ENCODE measurements around the gene USB1. TPM values are rescaled to one million over a fixed set of nuclear protein-coding genes. Genes with fewer than 3 reads are reported as not detected.
A peak's percentile ranks its signal among the peaks of the same experiment; 100 is the strongest.

Gene USB1
- total RNA-seq, 4 donors from 2014 or later, result 18.8 to 42.5 (median 33.4) TPM

DNA sequence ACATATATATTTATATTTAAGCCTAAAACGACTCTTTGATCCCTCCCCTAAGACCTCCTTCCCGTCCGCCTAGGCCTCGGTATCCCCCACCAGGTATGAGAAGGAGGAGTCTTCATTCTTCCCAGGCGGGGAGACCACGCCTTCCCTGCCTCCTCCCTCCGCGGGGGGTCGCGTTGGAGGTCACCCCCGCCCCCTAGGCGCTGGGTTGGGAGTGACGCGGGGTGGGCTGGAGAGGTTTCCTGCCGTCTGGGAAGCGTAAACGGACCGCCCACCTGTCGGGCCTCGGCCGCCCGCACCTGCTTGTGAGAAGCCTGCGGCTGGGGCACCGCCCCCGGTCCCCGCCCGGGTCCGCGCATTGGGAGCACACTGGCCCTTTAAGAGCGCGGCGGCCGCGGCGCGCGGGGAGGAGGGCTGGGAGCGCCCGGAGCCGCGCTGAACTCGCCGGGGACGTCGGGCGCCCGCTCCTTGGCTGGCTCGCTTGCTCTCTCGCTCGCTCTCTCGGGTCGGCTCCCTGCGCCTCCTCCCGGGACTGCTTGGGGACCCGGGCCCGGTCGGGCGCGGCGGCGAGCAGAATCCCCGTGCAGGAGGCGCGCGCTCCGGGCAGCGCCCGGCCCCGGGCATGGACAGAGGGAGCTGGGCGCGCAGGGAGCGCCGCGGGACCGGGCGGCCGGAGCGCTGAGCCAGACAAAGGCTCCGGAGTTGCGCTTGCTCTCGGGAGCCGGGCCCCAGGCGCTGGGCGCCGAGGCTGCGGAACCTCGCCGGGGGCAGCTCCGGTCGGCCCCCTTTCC lies 24.3 kb downstream of the USB1 start, which contains the start of gene MMP15:
Gene MMP15 (plus strand): TSS at position 404 of the 788 bp plus-strand sequence. CDS start 597 bp downstream, outside the sequence.
- TF ChIP-seq, protein P1, sequence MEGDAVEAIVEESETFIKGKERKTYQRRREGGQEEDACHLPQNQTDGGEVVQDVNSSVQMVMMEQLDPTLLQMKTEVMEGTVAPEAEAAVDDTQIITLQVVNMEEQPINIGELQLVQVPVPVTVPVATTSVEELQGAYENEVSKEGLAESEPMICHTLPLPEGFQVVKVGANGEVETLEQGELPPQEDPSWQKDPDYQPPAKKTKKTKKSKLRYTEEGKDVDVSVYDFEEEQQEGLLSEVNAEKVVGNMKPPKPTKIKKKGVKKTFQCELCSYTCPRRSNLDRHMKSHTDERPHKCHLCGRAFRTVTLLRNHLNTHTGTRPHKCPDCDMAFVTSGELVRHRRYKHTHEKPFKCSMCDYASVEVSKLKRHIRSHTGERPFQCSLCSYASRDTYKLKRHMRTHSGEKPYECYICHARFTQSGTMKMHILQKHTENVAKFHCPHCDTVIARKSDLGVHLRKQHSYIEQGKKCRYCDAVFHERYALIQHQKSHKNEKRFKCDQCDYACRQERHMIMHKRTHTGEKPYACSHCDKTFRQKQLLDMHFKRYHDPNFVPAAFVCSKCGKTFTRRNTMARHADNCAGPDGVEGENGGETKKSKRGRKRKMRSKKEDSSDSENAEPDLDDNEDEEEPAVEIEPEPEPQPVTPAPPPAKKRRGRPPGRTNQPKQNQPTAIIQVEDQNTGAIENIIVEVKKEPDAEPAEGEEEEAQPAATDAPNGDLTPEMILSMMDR (IDR thresholded peaks at IDR 0.05), result no peak
- ATAC-seq (ENCODE audit: low FRiP score) (peak; percentile 62), DNase-seq (ENCODE audit: low spot score) (no peak)

DNA sequence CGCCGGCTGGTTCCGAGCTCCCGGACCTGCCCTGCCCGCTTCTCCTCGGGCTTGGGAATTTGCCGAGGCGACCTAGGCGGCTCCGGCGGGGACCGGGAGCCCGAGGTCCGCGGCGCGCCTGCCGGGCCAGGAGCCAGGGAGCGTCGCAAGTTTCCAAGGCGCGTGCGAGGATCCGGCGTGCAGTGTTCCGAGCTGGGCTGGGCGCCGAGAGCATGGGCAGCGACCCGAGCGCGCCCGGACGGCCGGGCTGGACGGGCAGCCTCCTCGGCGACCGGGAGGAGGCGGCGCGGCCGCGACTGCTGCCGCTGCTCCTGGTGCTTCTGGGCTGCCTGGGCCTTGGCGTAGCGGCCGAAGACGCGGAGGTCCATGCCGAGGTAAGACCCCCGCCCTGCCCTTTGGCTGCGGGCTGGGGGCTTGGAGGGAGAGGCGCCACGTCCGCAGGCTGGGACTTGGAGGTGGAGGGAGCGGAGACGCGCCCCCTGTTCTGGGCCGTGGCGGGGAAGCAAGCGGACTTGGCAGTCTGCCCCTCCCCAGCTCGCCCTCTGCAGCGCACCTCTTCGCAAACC lies 25.0 kb downstream of the USB1 start:
- ATAC-seq (ENCODE audit: low FRiP score) (no peak), DNase-seq (ENCODE audit: low spot score) (no peak)
- TF ChIP-seq, protein P1 (IDR thresholded peaks at IDR 0.05), result no peak

DNA sequence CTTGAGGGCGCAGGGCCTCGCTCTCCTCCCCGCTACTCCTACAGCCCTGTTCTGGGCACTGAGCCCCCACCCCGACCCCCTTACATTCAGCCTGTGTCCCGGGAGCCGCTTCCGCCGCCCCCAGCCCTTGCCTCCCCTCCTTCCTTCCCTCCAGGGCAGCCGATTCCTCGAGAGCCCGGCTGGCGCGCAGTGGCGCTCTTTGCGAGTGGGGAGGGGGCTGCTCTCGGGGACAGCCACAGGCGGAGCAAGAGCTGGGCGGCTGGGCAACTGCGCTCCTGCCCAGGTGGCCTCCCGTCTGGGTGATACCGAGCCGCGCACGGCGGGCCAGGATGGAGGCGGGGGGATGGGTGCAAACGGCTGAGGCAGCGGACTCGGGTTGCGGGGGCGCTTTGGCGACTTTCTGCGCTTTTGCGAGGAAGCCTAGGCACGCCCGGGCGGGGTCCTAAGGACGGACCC lies 25.5 kb downstream of the USB1 start:
- TF ChIP-seq, protein P1 (IDR thresholded peaks at IDR 0.05), result no peak
- no peak for ATAC-seq (ENCODE audit: low FRiP score)
- no peak for DNase-seq (ENCODE audit: low spot score)

DNA sequence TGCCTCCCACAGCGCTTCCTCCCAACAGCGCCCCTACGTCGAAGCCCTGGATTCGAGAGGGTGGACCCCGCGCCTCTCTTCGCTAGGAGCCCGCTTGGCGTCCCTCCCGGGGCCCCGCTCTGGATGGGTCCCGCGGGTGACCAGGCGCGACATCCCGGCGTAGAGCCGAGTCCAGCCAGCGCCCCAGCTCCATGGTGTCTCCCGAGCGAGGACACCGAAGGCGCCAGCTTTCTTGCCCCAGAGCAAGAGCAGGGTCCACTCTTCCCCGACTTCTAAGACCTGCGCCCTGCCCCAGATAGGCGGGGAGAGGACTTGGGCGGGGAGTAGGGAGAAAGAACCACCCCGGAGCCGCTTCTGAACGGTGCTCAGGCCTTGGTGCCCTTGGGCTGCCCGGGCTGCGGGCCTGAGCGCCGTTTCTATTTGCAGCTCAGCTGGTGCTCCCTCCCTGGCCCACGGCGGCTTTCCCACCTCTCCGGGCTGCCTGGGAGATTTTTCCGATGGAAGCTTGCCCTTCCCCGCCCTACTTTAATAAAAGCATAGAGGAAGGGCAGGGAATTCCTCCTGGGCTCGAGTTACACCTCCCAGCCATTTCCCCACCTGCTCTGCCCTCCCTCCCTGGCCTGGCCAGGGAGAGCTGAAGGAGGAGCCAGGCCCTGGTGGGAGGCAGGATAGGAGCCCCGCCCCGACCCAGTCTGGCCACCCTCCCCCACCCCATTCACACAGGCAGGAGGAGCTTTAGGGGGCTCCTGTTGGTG lies 26.1 kb downstream of the USB1 start:
- ATAC-seq (ENCODE audit: low FRiP score), result peak; percentile 61
- no peak for DNase-seq (ENCODE audit: low spot score)

DNA sequence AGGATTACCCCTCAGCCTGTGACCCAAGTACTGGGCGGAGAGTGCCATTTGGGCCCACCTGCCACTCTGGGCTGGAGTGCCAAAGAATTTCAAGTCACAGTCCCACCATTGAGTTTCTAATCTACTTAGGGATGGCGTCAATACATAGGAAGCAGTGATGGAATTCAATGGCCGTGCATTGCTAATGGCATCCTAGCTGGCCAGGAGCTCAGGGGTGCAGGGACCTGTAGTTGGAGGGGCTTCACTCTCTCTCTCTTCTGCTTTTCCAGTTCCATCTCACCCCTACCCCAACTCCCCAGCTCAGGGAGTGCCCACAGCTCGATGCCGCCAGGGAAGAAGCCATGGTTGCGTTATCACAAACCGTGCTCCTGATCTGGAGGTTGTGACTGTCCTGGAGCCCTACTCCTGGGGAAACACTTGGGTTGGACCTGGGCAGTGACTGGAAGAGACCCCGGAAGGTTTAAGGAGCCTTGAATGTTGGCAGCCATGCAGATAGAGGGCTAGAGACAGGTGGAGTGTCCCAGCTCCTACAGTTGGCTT lies 26.8 kb downstream of the USB1 start:
- TF ChIP-seq, protein P1 (IDR thresholded peaks at IDR 0.05), result no peak
- no peak for DNase-seq (ENCODE audit: low spot score)
- ATAC-seq (ENCODE audit: low FRiP score), result no peak

More for the DNA sequence above, 26.1 kb downstream of the USB1 start:
- TF ChIP-seq, protein P1 (IDR thresholded peaks at IDR 0.05), result no peak

DNA sequence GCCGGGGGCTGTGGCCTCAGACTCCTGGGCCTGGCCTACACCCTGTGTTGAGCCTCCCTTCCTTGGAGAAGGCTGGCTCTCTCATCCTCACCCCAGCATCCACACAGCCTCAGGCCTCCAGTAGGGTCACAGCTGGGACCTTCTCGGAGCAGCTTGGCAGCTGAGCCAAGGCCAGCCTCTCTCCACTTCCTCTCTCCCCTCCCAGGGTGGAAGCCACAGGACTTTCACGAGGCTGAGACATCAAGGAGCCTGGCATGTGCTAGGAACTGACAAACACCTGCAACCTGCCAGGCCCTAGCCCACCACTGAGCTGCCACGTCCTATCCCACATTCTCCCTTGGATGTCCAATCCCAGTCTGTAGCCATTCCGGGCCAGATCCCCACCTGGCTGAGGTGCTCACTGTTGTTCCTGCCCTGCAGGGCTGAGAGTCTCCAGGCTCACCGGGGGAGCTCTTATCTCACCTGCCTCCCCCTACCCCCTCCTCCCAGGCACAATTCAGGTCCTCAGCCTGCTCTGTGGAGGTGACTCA lies 27.4 kb downstream of the USB1 start:
- TF ChIP-seq, protein P1 (IDR thresholded peaks at IDR 0.05), result no peak
- ATAC-seq (ENCODE audit: low FRiP score), result no peak
- DNase-seq (ENCODE audit: low spot score), result no peak

All from omental fat pad (tissue), 4 donors.